ENCODE data around the gene CDH3.
A peak's percentile ranks its signal among the peaks of the same experiment; 100 is the strongest.
"Not testable (repeated sequence)": the region's sequence is repeated elsewhere in the genome, so short reads cannot be mapped to it uniquely, and the experiment has no call there.

CDH3 gene

GRCh38 chr16:68707340-68708152, 62.4 kb downstream of the CDH3 start:
- no peak for DNase-seq

- no peak for DNase-seq
Measured at GRCh38 chr16:68710211-68710610, 65.1 kb downstream of the CDH3 start.

- DNase-seq, result no peak
Measured at GRCh38 chr16:68711421-68712139, 66.5 kb downstream of the CDH3 start.

- DNase-seq, result no peak
Measured at GRCh38 chr16:68713361-68713760, 68.3 kb downstream of the CDH3 start.

GRCh38 chr16:68715471-68715870, 70.4 kb downstream of the CDH3 start:
- DNase-seq, result no peak

- not testable (repeated sequence) for DNase-seq
Measured at GRCh38 chr16:68716516-68716915, 71.4 kb downstream of the CDH3 start.

GRCh38 chr16:68717684-68718083, 72.6 kb downstream of the CDH3 start:
- no peak for DNase-seq

GRCh38 chr16:68718590-68718989, 73.5 kb downstream of the CDH3 start:
- DNase-seq, result no peak

- DNase-seq, result no peak
Measured at GRCh38 chr16:68719993-68720489, 74.9 kb downstream of the CDH3 start.

GRCh38 chr16:68722119-68723024, 77.3 kb downstream of the CDH3 start:
- DNase-seq, result no peak

GRCh38 chr16:68724797-68725196, 79.7 kb downstream of the CDH3 start:
- DNase-seq, result no peak

GRCh38 chr16:68728523-68728922, 83.4 kb downstream of the CDH3 start:
- no peak for DNase-seq

GRCh38 chr16:68731637-68732036, 86.5 kb downstream of the CDH3 start:
- DNase-seq, result no peak

- DNase-seq, result no peak
Measured at GRCh38 chr16:68732042-68732680, 87.1 kb downstream of the CDH3 start.

GRCh38 chr16:68732741-68733399, 87.8 kb downstream of the CDH3 start:
- no peak for DNase-seq

- DNase-seq, result no peak
Measured at GRCh38 chr16:68733570-68733969, 88.5 kb downstream of the CDH3 start.

- DNase-seq, result no peak
Measured at GRCh38 chr16:68734782-68735181, 89.7 kb downstream of the CDH3 start.

- no peak for DNase-seq
Measured at GRCh38 chr16:68736561-68736960, 91.5 kb downstream of the CDH3 start.

GRCh38 chr16:68737046-68737729, 92.1 kb downstream of the CDH3 start, which contains the start of gene CDH1:
Gene CDH1, plus strand, starts transcription at chr16:68737292. Its CDS starts 124 bp downstream, at chr16:68737416.
- DNase-seq, result peak; percentile 66

GRCh38 chr16:68737730-68738629, 92.9 kb downstream of the CDH3 start:
- no peak for DNase-seq

Data from activated CD8-positive, alpha-beta memory T cell treated with anti-CD3 and anti-CD28 coated beads for 24 hours (primary cell).